Astrocyte of the cerebellum (primary cell): ENCODE data around the gene PGC.

Source experiments
- DNase-seq: peaks from one replicate; pipeline ENCODE4 v3.0.0-alpha.2; 2011; ENCODE audit warnings: low read depth
- H3K4me3 ChIP-seq: 2 replicates; pipeline ENCODE4 v1.5.1; 2011; ENCODE audit warnings: mild to moderate bottlenecking, low read depth, low read length, moderate library complexity
- CTCF ChIP-seq: IDR thresholded peaks from 2 replicates; pipeline ENCODE4 v1.5.1; 2012; ENCODE audit warnings: low read length, low read depth, moderate library complexity, mild to moderate bottlenecking; ENCODE audit errors: missing control alignments
- in situ Hi-C: cut with HindIII; loops from 2 replicates; pipeline ENCODE4 v1.10.0; 2017; ENCODE audit warnings: low sequenced_read_pairs

Gene PGC

GRCh38 chr6:41783106-41783780 is 36.0 kb upstream of the PGC start:
- in situ Hi-C loops, result loop anchor here (25.0 kb wide), 1 partner anchor 779 kb away; the partner anchor contains the start of gene UBR2

DNA sequence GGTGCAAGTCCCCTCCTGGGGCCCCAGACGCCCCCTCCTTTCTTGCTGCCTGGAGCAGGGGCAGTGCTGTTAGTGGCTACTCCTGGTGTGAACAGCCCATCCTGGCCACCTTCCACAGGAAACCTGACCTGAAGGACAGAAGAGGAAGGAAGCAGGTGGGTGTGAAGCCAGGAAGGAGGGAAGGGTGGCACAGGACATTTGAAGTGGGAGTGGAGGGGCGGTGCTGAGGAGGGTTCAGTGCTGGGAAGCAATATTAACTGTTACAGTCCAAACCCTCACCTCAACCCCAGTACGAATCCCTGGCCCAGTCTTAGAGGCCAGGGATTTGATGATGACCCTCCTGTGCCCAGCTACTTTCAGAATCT is 34.2 kb upstream of the PGC start:
- in situ Hi-C loops, result loop anchor here (25.0 kb wide), 1 partner anchor 781 kb away; the partner anchor contains the start of gene UBR2
- peak overlapping the region; percentile 64 for H3K4me3 ChIP-seq
- TF ChIP-seq CTCF, result no peak
- DNase-seq, result no peak

More at GRCh38 chr6:41783106-41783780, 36.0 kb upstream of the PGC start:
- DNase-seq, result no peak
- no peak for TF ChIP-seq CTCF
- no peak overlapping the region for H3K4me3 ChIP-seq

- DNase-seq, result no peak
- in situ Hi-C loops, result loop anchor here (25.0 kb wide), 1 partner anchor 782 kb away; the partner anchor contains the start of gene UBR2
- peak within 1 kb of the TSS; percentile 64 for H3K4me3 ChIP-seq
- no peak for TF ChIP-seq CTCF
Measured at GRCh38 chr6:41780551-41781365, 33.6 kb upstream of the PGC start, which contains the start of gene PRICKLE4. PRICKLE4 (plus strand) TSS chr6:41780782; CDS start chr6:41783474, 2,692 bp downstream.

DNA sequence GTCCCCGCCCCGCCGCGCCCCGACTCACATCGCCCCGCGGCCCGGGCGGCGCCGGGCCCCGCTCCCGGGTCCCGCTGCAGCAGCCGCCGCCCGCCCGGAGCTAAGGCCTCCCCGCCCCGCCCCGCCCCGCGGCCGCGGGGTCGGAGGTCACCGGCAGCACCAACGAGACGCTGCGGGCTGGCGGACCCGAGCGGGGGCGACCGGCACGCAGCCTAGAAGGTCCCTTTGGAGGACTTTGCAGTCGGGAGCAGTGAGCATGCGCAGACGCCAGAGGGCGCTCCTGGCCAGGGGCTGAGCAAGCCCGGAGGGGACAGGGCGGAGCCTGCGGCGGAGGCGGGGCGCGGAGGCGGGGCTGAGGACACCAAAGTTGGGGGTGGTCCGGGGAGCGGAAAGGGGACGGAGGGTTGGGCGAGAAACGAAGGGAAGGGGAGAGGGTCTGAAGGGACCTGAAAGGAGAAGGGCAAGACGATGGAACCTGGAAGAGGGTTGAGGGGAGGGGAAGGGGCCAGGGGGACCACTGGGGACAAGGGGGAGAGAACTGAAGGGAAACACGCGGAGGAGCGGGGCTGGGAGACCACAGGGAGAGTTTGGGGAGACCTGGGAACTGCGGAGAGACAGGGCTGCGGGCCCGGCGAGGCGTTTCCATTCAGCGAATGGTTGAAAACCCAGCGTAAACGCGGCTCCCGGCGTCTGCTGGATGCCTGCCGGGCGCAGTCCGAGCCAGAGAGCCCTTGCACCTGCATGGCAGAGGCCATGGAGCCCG is 32.8 kb upstream of the PGC start, which contains the start of gene FRS3:
TSS of gene FRS3 (minus strand) at position 113 of the 763 bp plus-strand sequence. CDS start 2,913 bp downstream, outside the sequence.
- peak; percentile 91 for TF ChIP-seq CTCF
- peak within 1 kb of the TSS; percentile 64 for H3K4me3 ChIP-seq
- in situ Hi-C loops, result loop anchor here (25.0 kb wide), 1 partner anchor 782 kb away; the partner anchor contains the start of gene UBR2
- peak; percentile 85 for DNase-seq

GRCh38 chr6:41779336-41779735 is 32.1 kb upstream of the PGC start:
- H3K4me3 ChIP-seq, result peak overlapping the region; percentile 64
- in situ Hi-C loops, result loop anchor here (25.0 kb wide), 1 partner anchor 783 kb away; the partner anchor contains the start of gene UBR2
- DNase-seq, result no peak
- no peak for TF ChIP-seq CTCF

GRCh38 chr6:41778895-41779294 is 31.7 kb upstream of the PGC start:
- peak overlapping the region; percentile 64 for H3K4me3 ChIP-seq
- in situ Hi-C loops, result loop anchor here (25.0 kb wide), 1 partner anchor 783 kb away; the partner anchor contains the start of gene UBR2
- no peak for DNase-seq
- TF ChIP-seq CTCF, result no peak
